Activated CD8-positive, alpha-beta T cell treated with anti-CD3 and anti-CD28 coated beads for 36 hours (primary cell): ENCODE results near the gene GPC6. TPM values are rescaled to one million over a fixed set of nuclear protein-coding genes. Genes with fewer than 3 reads are reported as not detected.
A peak's percentile ranks its signal among the peaks of the same experiment; 100 is the strongest.

Experiments used
- ATAC-seq: fragments of 200-7000 bp; cut with Tn5 transposase; one replicate; pipeline ENCODE4 v1.10.0; 2021; ENCODE audit warnings: mild to moderate bottlenecking, moderate library complexity
- CTCF ChIA-PET: fragments of 350-600 bp; sonication (Branson Sonifier 250); formaldehyde crosslinking; loops from one replicate; lab custom pipeline; 2021; ENCODE audit warnings: antibody characterized with exemption; lab: Charles Lee
- POLR2A ChIA-PET: fragments of 350-600 bp; sonication (Branson Sonifier 250); formaldehyde crosslinking; loops from one replicate; lab custom pipeline; 2021; ENCODE audit warnings: antibody characterized with exemption; lab: Charles Lee
- DNase-seq: peaks from one replicate; pipeline ENCODE4 v3.0.0-alpha.2; 2020
- H3K27ac Mint-ChIP-seq: one replicate; pipeline ENCODE4 v1.8.0; 2021; ENCODE audit warnings: mild to moderate bottlenecking, mixed read lengths
- H3K27me3 Mint-ChIP-seq: one replicate; pipeline ENCODE4 v1.8.0; 2021; ENCODE audit warnings: mixed read lengths
- H3K36me3 Mint-ChIP-seq: one replicate; pipeline ENCODE4 v1.8.0; 2021; ENCODE audit warnings: low read depth, mixed read lengths
- H3K4me1 Mint-ChIP-seq: one replicate; pipeline ENCODE4 v1.8.0; 2021; ENCODE audit warnings: low read depth, mixed read lengths
- H3K4me3 Mint-ChIP-seq: one replicate; pipeline ENCODE4 v1.8.0; 2021; ENCODE audit warnings: mild to moderate bottlenecking, moderate library complexity, mixed read lengths
- H3K9me3 Mint-ChIP-seq: one replicate; pipeline ENCODE4 v1.8.0; 2021; ENCODE audit warnings: mixed read lengths
- intact Hi-C: fragments of 100-400 bp; cut with micrococcal nuclease; formaldehyde crosslinking; loops from one replicate; pipeline ENCODE4 v1.10.0; 2022
- total RNA-seq, 2 experiments: library from RNA; stranded (reverse); gene quantifications; one replicate each; pipeline ENCODE4 v1.2.3, GENCODE V29; 2021
- TF ChIP-seq, protein P1 (sequence below): fragments of 200-600 bp; IDR thresholded peaks from one replicate; pipeline ENCODE4 v1.8.0; 2022; ENCODE audit warnings: antibody characterized with exemption, mild to moderate bottlenecking

The GPC6 gene
- total RNA-seq, 2 experiments from 2014 or later: not detected

- Mint-ChIP-seq H3K4me1 (no peaks in the 10 kb centered on the region), H3K9me3 (peaks cover 3% of the 10 kb centered on the region), H3K4me3 (no peak overlapping the region), H3K36me3 (no peaks in the 10 kb centered on the region), H3K27ac (no peak overlapping the region), H3K27me3 (peaks cover 4% of the 10 kb centered on the region)
- no peak for DNase-seq
- TF ChIP-seq, protein P1, sequence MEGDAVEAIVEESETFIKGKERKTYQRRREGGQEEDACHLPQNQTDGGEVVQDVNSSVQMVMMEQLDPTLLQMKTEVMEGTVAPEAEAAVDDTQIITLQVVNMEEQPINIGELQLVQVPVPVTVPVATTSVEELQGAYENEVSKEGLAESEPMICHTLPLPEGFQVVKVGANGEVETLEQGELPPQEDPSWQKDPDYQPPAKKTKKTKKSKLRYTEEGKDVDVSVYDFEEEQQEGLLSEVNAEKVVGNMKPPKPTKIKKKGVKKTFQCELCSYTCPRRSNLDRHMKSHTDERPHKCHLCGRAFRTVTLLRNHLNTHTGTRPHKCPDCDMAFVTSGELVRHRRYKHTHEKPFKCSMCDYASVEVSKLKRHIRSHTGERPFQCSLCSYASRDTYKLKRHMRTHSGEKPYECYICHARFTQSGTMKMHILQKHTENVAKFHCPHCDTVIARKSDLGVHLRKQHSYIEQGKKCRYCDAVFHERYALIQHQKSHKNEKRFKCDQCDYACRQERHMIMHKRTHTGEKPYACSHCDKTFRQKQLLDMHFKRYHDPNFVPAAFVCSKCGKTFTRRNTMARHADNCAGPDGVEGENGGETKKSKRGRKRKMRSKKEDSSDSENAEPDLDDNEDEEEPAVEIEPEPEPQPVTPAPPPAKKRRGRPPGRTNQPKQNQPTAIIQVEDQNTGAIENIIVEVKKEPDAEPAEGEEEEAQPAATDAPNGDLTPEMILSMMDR: no peak
- ChIA-PET POLR2A (no interaction called here), CTCF (no interaction called here)
- ATAC-seq: no peak
- intact Hi-C loops: no loop called here
These were observed 551.9 kb downstream of the GPC6 start for GRCh38 chr13:93778548-93778947.

- Mint-ChIP-seq H3K36me3 (no peaks in the 10 kb centered on the region), H3K9me3 (peaks cover 3% of the 10 kb centered on the region), H3K4me3 (no peak overlapping the region), H3K27me3 (peaks cover 17% of the 10 kb centered on the region), H3K4me1 (no peaks in the 10 kb centered on the region), H3K27ac (no peak overlapping the region)
- ChIA-PET CTCF (no interaction called here), POLR2A (no interaction called here)
- intact Hi-C loops: no loop called here
- TF ChIP-seq, protein P1: no peak
- DNase-seq (no peak), ATAC-seq (no peak)
These were observed 557.6 kb downstream of the GPC6 start for GRCh38 chr13:93784191-93784590.

DNA sequence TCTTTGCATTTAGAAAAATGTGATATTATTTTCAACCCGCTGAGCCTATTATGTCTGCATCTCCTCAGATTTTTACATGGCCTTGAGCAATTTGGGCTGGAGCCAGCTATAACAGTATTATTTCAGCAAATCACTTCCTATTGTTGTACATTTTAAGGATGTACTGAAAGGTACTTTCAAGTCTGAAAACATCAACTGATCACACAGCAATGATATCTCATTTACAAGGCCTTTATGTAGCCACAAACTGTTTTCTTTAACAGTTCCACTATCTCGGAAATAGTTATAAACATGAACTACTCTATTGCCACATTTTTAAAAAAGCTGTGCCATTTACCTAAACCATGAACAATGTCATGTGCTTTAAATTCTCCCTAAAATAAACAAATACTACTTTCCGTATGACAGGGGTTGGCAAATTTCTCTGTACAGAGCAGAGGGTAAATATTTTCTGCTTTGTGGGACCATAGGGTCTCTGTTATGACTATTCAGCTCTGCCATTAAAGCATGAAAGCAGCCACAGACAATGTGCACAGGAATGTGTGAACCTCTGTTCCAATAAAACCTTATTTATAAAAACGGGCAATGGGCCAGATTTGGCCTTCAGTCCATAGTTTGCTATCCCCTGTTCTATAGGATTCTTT lies 560.4 kb downstream of the GPC6 start:
- no peaks in the 10 kb centered on the region for H3K36me3 Mint-ChIP-seq
- H3K27ac Mint-ChIP-seq: no peak overlapping the region
- TF ChIP-seq, protein P1: no peak
- ChIA-PET CTCF (no interaction called here), POLR2A (no interaction called here)
- intact Hi-C loops: no loop called here
- ATAC-seq (no peak), DNase-seq (no peak)
- no peak overlapping the region for H3K4me3 Mint-ChIP-seq
- H3K27me3 Mint-ChIP-seq: peaks cover 20% of the 10 kb centered on the region
- H3K9me3 Mint-ChIP-seq: peaks cover 3% of the 10 kb centered on the region
- no peaks in the 10 kb centered on the region for H3K4me1 Mint-ChIP-seq

DNA sequence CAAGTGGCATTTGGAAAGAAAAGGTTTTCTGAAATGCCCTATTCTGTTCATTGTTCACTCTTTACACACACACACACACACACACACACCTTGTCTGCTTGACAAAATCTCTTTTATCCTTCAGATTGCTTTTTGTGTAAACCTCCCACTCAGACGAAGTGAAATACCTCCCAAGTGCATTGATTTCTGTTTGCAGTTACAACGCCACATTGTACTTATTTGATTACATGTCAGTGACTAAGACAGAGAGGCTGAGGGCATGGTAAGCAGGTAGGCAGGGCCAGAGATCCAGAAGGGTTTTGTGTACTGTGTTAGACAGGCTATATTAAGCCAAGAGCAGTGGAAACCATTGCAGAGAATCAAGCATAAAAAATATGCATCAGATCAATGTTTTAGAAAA lies 561.8 kb downstream of the GPC6 start:
- Mint-ChIP-seq H3K27ac (no peak overlapping the region), H3K4me3 (no peak overlapping the region), H3K36me3 (no peaks in the 10 kb centered on the region), H3K9me3 (no peaks in the 10 kb centered on the region), H3K27me3 (peaks cover 23% of the 10 kb centered on the region), H3K4me1 (peaks cover 5% of the 10 kb centered on the region)
- CTCF ChIA-PET: no interaction called here
- POLR2A ChIA-PET: no interaction called here
- intact Hi-C loops: no loop called here
- ATAC-seq (no peak), DNase-seq (no peak)
- TF ChIP-seq, protein P1: no peak

GRCh38 chr13:93789058-93789457 lies 562.5 kb downstream of the GPC6 start:
- Mint-ChIP-seq H3K36me3 (no peaks in the 10 kb centered on the region), H3K4me1 (peaks cover 9% of the 10 kb centered on the region), H3K27ac (no peak overlapping the region), H3K4me3 (no peak overlapping the region), H3K9me3 (peaks cover 3% of the 10 kb centered on the region), H3K27me3 (peaks cover 21% of the 10 kb centered on the region)
- TF ChIP-seq, protein P1: no peak
- ATAC-seq (peak; percentile 56), DNase-seq (no peak)
- ChIA-PET POLR2A (no interaction called here), CTCF (no interaction called here)
- intact Hi-C loops: no loop called here
